ENCODE results near the gene SLC4A8. TPM values are rescaled to one million over a fixed set of nuclear protein-coding genes. Genes with fewer than 3 reads are reported as not detected.
"Not testable (repeated sequence)": the region's sequence is repeated elsewhere in the genome, so short reads cannot be mapped to it uniquely, and the experiment has no call there.

Gene SLC4A8
- total RNA-seq, 1 donor from 2014 or later = 10.4 TPM

DNA sequence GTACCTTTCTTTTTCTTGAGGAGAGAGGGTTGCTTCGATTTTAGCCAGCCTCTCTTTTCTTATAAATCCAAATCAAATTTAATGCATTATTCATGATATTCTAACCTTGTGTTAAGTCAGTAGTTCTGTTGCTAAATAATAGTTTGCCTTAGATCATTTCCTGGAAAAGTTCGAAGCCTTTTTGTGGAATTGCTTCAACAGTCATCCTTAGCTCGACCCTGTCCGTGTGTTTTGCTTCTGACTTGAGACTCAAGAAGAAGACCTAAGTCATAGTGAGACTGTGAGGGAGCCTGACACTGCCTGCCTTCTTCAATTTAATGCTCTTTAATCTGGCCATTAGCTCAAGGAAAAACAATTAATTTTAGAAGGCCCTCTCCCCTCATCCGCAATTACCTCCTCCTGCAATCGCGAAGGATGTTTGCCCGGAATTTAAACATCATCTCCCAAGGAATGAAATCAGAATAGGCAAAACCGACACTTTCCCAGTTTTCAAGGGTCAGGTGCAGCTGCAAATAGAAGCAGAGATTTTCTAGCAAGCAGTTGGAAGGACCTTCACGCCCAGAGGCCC is 453 bp upstream of the SLC4A8 start:
- intact Hi-C loops (cut with micrococcal nuclease) = loop anchor here (1.0 to 10.0 kb wide), 6 partner anchors 55 to 451 kb away; partner anchors contain the start of gene SCN8A

DNA sequence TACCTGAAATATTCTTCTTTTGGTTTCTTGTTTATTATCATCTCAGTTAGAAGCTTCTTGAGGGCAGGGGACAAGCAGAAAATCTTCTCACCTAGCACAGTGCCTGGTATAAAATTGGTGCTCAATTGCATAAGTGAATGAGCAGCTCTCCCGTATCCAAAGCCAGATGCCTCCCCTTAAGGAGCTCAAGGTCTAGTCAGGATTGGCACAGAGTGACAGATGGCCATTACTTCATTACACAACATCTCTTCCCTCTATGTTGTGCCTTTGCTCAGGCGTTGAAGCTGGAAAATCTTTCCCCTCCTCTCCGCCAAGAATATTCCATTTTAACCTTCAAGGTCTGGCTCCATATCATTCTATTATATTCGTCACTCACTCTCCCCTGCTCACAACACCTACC is 3.6 kb downstream of the SLC4A8 start:
- intact Hi-C loops (cut with micrococcal nuclease) = loop anchor here (10.0 kb wide), 1 partner anchor 447 kb away; no protein-coding TSS in a partner anchor

- intact Hi-C loops (cut with micrococcal nuclease) = loop anchor here (10.0 kb wide), 1 partner anchor 445 kb away; no protein-coding TSS in a partner anchor
Measured at GRCh38 chr12:51429700-51430099, 5.1 kb downstream of the SLC4A8 start.

GRCh38 chr12:51430196-51430895 is 5.7 kb downstream of the SLC4A8 start:
- intact Hi-C loops (cut with micrococcal nuclease) = no loop called here

DNA sequence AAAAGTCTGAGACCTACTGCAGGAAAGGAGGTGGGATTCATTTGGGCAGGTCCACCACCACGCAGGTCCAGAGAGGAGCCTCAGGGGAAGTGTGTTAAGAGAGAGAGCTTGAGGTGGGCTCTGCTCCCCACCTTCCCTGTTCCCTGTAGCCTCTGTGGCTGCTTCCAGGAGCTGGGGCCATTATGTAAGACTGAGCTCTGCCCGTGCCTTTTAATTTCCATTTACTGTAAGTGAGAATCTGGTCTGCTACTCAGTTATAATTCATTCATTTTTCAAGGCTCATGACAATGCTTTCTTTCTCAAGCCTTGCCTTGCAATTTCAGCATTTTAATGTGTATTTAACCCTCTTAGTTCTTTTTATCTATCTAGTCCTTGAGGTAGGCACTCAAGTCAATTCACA is 8.3 kb downstream of the SLC4A8 start:
- intact Hi-C loops (cut with micrococcal nuclease) = no loop called here

- intact Hi-C loops (cut with micrococcal nuclease) = no loop called here
Measured at GRCh38 chr12:51434305-51434704, 9.7 kb downstream of the SLC4A8 start.

- intact Hi-C loops (cut with micrococcal nuclease) = no loop called here
Measured at GRCh38 chr12:51437431-51437830, 12.8 kb downstream of the SLC4A8 start.

DNA sequence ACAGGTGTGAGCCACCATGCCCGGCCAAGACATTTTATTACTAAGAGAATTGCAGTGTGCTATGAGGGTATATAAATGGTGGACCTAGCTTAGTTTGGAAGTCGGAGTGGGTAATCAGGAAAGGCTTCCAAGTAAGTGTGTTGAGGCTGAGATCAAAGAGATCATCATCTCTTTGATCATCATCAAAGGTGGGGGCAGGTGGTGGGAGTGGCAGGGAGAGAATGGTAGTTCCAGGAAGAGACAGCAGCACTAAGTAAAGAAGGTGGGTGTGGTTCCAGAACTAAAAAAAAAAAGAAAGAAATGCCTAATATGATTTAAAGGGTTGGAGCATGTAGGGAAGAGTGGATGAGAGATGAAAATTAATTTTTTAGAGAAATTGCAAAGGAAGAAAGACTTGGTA is 14.7 kb downstream of the SLC4A8 start:
- intact Hi-C loops (cut with micrococcal nuclease) = no loop called here

- intact Hi-C loops (cut with micrococcal nuclease) = no loop called here
Measured at GRCh38 chr12:51441583-51441982, 17.0 kb downstream of the SLC4A8 start.

GRCh38 chr12:51442324-51442723 is 17.7 kb downstream of the SLC4A8 start:
- intact Hi-C loops (cut with micrococcal nuclease) = no loop called here

- intact Hi-C loops (cut with micrococcal nuclease) = no loop called here
Measured at GRCh38 chr12:51443573-51443972, 18.9 kb downstream of the SLC4A8 start.

DNA sequence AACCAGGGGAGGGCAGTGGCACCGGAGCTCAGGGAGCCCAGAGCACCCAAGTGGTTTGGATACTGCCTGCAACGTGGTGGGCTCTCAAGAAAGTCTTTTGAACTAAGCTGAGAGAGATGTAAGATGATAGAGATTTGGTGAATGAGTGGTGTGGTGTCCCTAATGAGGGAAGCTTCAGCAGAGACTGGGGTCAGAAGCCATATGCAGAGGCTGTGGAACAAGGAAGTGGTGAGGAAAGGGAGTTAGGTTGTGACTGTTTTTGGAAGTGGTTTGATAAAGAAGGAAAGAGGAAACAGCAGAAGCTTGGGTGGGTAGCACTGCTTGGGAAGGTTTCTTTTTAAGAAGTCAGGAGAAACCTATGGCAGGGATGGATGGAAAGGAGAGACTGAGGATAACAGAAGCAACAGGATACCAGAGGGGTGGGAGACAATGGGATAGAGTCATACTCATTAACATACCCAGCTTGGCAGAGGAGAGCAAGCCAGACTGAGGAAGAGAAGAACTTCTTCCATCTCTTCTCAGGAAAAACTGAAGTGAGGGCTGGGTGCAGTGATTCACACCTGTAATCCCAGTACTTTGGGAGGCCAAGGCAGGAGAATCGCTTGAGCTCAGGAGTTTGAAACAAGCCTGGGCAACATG is 24.1 kb downstream of the SLC4A8 start:
- intact Hi-C loops (cut with micrococcal nuclease) = no loop called here

DNA sequence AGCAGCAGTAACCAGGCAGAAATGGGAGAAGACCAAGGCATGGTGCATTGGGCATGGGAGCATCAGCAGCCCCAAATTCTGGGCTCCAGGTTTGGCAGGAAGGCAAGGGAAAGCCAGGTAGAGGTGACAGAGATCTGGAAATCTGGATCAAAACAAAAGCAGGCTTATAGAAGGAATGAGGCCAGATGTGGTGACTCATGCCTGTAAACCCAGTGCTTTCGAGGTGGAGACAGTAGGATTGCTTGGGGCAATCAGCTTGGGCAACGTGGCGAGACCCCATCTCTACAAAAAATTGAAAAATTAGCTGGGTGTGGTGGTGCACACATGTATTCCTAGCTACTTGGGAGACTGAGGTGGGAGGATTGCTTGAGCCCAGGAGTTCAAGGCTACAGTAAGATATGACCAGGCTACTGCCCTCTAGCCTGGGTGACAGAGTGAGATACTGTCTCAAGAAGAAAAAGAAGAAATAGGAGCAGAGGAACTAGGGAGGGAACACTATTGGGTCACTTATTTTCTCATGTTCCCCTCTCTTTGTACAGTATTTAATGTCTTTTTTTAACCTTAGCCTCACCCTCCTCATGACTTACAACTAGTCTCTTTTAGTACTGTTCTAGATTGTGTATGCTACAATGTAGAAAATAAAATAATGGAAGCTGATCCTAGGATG is 25.1 kb downstream of the SLC4A8 start:
- intact Hi-C loops (cut with micrococcal nuclease) = no loop called here

GRCh38 chr12:51450333-51450732 is 25.7 kb downstream of the SLC4A8 start:
- intact Hi-C loops (cut with micrococcal nuclease) = no loop called here

DNA sequence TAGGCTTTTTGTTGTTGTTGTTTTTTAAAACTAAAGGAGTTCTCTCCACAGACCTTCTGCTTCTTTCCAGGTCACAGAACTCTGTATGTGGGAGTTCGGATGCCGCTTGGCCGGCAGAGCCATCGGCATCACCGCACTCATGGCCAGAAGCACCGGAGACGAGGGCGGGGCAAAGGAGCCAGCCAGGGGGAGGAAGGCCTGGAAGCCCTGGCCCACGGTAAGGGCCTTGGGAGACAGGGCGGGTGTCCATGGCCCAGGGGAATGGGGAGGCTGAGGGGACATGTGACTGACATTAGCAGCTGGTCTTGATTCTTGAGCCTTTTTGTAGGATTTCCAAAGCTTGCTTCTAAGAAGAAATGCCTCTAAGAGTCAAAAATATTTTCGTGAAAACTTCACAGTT is 26.2 kb downstream of the SLC4A8 start:
- intact Hi-C loops (cut with micrococcal nuclease) = no loop called here

- intact Hi-C loops (cut with micrococcal nuclease) = not testable (repeated sequence)
Measured at GRCh38 chr12:51454016-51454415, 29.4 kb downstream of the SLC4A8 start.

DNA sequence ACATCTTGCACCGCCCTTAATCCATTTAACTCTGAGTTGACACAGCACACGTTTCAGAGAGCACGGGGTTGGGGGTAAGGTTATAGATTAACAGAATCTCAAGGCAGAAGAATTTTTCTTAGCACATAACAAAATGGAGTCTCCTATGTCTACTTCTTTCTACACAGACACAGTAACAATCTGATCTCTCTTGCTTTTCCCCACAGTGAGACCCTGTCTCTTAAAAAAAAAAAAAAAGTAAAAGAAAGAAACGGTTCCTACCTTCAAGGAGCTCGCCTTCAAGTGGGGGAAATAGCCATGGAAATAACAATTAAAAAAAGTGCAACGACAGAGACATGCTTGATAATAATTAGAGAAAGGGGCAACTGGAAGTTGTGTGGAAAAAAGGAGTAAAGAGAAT is 30.4 kb downstream of the SLC4A8 start:
- intact Hi-C loops (cut with micrococcal nuclease) = not testable (repeated sequence)

- intact Hi-C loops (cut with micrococcal nuclease) = no loop called here
Measured at GRCh38 chr12:51458635-51459034, 34.0 kb downstream of the SLC4A8 start.

GRCh38 chr12:51460519-51460918 is 35.9 kb downstream of the SLC4A8 start:
- intact Hi-C loops (cut with micrococcal nuclease) = no loop called here

- intact Hi-C loops (cut with micrococcal nuclease) = no loop called here
Measured at GRCh38 chr12:51465491-51465890, 40.9 kb downstream of the SLC4A8 start.

GRCh38 chr12:51470116-51470515 is 45.5 kb downstream of the SLC4A8 start:
- intact Hi-C loops (cut with micrococcal nuclease) = no loop called here
